Head of caudate nucleus (tissue), 42 donors: Measurements from ENCODE around the gene RTL3.

Source experiments
- DNase-seq, 42 donors: peaks; one replicate each; pipeline versions ENCODE4 v3.0.0 to v3.0.0-alpha.2; 2020 to 2021; ENCODE audit warnings: mixed read lengths in 7 of 42
- intact Hi-C: fragments of 100-400 bp; cut with DNase I; formaldehyde crosslinking; loops from one replicate; pipeline ENCODE4 v1.15.0; 2022

The RTL3 gene

GRCh38 chrX:78624962-78625909 is 33.9 kb downstream of the RTL3 start:
- intact Hi-C loops: no loop called here
- DNase-seq: no peak

DNA sequence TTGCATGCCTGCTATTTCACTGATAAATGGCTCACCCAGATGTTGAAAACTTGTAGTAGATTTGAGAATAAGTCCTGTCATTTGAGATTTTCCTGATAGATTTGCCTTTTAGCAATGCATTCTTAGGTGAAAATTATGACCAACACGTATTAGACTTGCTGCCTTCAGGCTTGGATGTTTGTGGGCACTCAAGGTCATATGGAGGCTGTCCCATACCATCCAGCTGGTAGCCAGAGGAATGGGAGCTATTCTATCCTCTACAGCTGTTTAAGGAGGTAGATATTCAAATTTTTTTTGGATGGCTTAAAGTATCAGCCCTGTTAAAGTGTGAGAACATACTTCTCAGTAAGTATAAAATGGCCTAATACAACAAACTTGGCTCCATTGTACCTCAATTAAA is 34.7 kb downstream of the RTL3 start:
- no peak for DNase-seq
- intact Hi-C loops: no loop called here

DNA sequence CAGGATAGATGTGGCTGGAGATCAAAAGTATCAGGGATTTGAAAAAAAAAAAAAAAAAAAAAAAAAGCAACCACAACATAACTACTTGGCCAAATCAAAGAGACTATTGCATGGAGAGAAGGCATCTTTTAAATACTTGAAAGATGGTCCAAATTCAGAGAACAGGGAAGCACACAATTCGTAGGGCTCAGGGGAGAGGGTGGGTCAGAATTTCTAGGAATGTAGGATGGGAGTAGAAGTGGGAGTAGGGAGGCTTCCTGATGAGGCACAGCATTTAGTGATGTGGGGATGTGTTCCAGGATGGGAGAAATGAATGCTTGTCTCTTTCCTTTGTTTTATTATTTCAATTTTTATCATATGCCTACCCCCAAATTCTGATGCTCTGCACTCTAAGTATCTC is 36.3 kb downstream of the RTL3 start:
- intact Hi-C loops: no loop called here
- no peak for DNase-seq

GRCh38 chrX:78619834-78620233 is 39.3 kb downstream of the RTL3 start:
- intact Hi-C loops: no loop called here
- peak in 1 of 42 donors; percentile 0 for DNase-seq

DNA sequence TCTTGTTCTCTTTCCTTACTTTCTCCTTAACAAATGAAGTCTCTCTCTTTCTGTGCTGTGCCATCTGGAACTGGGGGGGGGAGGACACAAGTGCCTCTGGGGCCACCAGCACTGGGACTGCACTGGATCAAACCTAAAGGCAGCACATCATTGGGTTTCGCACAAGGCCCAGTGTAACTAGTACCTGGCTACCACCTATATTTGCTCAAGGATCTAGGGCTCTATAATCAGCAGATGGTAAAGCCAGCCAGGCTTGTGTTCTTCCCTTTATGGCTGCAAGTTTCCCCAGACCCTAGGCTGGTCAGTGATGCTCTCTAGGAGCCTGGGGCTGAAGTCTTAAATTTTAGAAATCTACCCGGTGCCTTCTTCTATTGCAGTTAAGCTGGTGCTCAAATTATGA is 40.1 kb downstream of the RTL3 start:
- intact Hi-C loops: no loop called here
- DNase-seq: no peak

GRCh38 chrX:78614264-78614663 is 44.9 kb downstream of the RTL3 start:
- DNase-seq: no peak
- intact Hi-C loops: no loop called here
